Brain microvascular endothelial cell (primary cell): ENCODE results near the gene RASAL2.

Source experiments
- DNase-seq: peaks from one replicate; pipeline ENCODE4 v3.0.0-alpha.2; 2020
- H3K27ac ChIP-seq: fragments of 250-450 bp; sonication (Bioruptor Pico); 2 replicates; pipeline ENCODE4 v1.5.1; 2020; ENCODE audit warnings: mild to moderate bottlenecking, moderate library complexity
- H3K27me3 ChIP-seq: fragments of 250-450 bp; sonication (Bioruptor Pico); replicated peaks from 2 replicates; pipeline ENCODE4 v1.5.1; 2020; ENCODE audit warnings: mild to moderate bottlenecking
- H3K36me3 ChIP-seq: fragments of 250-450 bp; sonication (Bioruptor Pico); replicated peaks from 2 replicates; pipeline ENCODE4 v1.5.1; 2020; ENCODE audit warnings: mild to moderate bottlenecking
- H3K4me3 ChIP-seq: 2 replicates; pipeline ENCODE4 v1.5.1; 2011; ENCODE audit warnings: low read depth, mild to moderate bottlenecking, control low read depth, low read length, moderate library complexity
- CTCF ChIP-seq: IDR thresholded peaks from 2 replicates; pipeline ENCODE4 v1.5.1; 2011; ENCODE audit warnings: low read depth, mild to moderate bottlenecking, moderate library complexity, low read length, control low read depth, inconsistent platforms; ENCODE audit errors: missing control alignments
- in situ Hi-C: cut with HindIII; loops from 2 replicates; pipeline ENCODE4 v1.10.0; 2017; ENCODE audit warnings: low sequenced_read_pairs, low pct_ligation_motif_present

RASAL2 gene

GRCh38 chr1:178057141-178057765 lies 36.7 kb upstream of the RASAL2 start:
- no peaks in the 10 kb centered on the region for H3K36me3 ChIP-seq
- no peak for TF ChIP-seq CTCF
- H3K27me3 ChIP-seq: no peaks in the 10 kb centered on the region
- H3K27ac ChIP-seq: peak overlapping the region; percentile 85
- in situ Hi-C loops: no loop called here
- H3K4me3 ChIP-seq: no peak overlapping the region
- DNase-seq: no peak

GRCh38 chr1:178057912-178058534 lies 35.9 kb upstream of the RASAL2 start:
- no peak overlapping the region for H3K4me3 ChIP-seq
- DNase-seq: peak; percentile 72

GRCh38 chr1:178060789-178061556 lies 32.9 kb upstream of the RASAL2 start:
- peak; percentile 3 for TF ChIP-seq CTCF
- Histone ChIP-seq H3K36me3 (no peaks in the 10 kb centered on the region), H3K4me3 (peak overlapping the region; percentile 13), H3K27me3 (no peaks in the 10 kb centered on the region), H3K27ac (peak overlapping the region; percentile 79)
- in situ Hi-C loops: no loop called here
- DNase-seq: peak; percentile 84

More at GRCh38 chr1:178057912-178058534, 35.9 kb upstream of the RASAL2 start:
- no peak for TF ChIP-seq CTCF
- Histone ChIP-seq H3K27me3 (no peaks in the 10 kb centered on the region), H3K36me3 (no peaks in the 10 kb centered on the region), H3K27ac (peak overlapping the region; percentile 85)
- in situ Hi-C loops: no loop called here

- Histone ChIP-seq H3K36me3 (no peaks in the 10 kb centered on the region), H3K27me3 (no peaks in the 10 kb centered on the region), H3K27ac (peak overlapping the region; percentile 79), H3K4me3 (no peak overlapping the region)
- DNase-seq: no peak
- in situ Hi-C loops: no loop called here
- peak; percentile 0 for TF ChIP-seq CTCF
These were observed 32.3 kb upstream of the RASAL2 start for GRCh38 chr1:178061620-178062019.

- Histone ChIP-seq H3K36me3 (no peaks in the 10 kb centered on the region), H3K27ac (no peak overlapping the region), H3K27me3 (no peaks in the 10 kb centered on the region), H3K4me3 (no peak overlapping the region)
- no peak for DNase-seq
- no peak for TF ChIP-seq CTCF
- in situ Hi-C loops: no loop called here
These were observed 29.6 kb upstream of the RASAL2 start for GRCh38 chr1:178064191-178064821.
